ENCODE data around the gene UGT2A2.

Gene UGT2A2

GRCh38 chr4:69568787-69569186, 70.7 kb downstream of the UGT2A2 start:
- no peak for DNase-seq

GRCh38 chr4:69563424-69563823, 76.0 kb downstream of the UGT2A2 start:
- DNase-seq = no peak

- DNase-seq = no peak
These were observed 89.8 kb downstream of the UGT2A2 start for GRCh38 chr4:69549651-69550050.

GRCh38 chr4:69546134-69546765, 93.2 kb downstream of the UGT2A2 start:
- peak; percentile 64 for DNase-seq

All from fibroblast of skin of right biceps (primary cell).